ENCODE results near the gene STYX. TPM values are rescaled to one million over a fixed set of nuclear protein-coding genes. Genes with fewer than 3 reads are reported as not detected.
"Not testable (repeated sequence)": the region's sequence is repeated elsewhere in the genome, so short reads cannot be mapped to it uniquely, and the experiment has no call there.

Gene STYX
- total and polyA plus RNA-seq, 2 of the 8 experiments (the other 6 are each of a cell fraction or from before 2014, with no cell fraction given) = 8.3 to 29.0 TPM

GRCh38 chr14:52762923-52763322 is 33.0 kb downstream of the STYX start:
- H2BK15ac ChIP-seq (ENCODE audit: low read length); H3K4me3 ChIP-seq (ENCODE audit: extremely low read depth in 1 of 4, insufficient read depth in 2 of 4, low read depth in 3 of 4, low read length in 4 of 4); H4K8ac ChIP-seq (ENCODE audit: extremely low read depth, insufficient read depth, low read length); H2BK5ac ChIP-seq (ENCODE audit: low read depth, low read length); FAIRE-seq; H3K79me2 ChIP-seq (ENCODE audit: control insufficient read depth in 1 of 2, insufficient read depth in 2 of 2, low read length in 2 of 2); H4K20me1 ChIP-seq (replicated peaks in 1 of 2; ENCODE audit: control insufficient read depth in 1 of 2, insufficient read depth in 2 of 2, low read length in 2 of 2); H3K4me2 ChIP-seq (ENCODE audit: insufficient read depth in 1 of 2, low read depth in 2 of 2, low read length in 2 of 2); DNase-seq (ENCODE audit: low read depth in 1 of 2, low spot score in 2 of 2); H3K56ac ChIP-seq (replicated peaks; ENCODE audit: insufficient read length, low read depth, low read length); H2AK5ac ChIP-seq (ENCODE audit: low read depth, low read length); H3K4me1 ChIP-seq (replicated peaks in 1 of 4; ENCODE audit: control insufficient read depth in 3 of 4, insufficient read depth in 4 of 4, low read length in 3 of 4); H2BK20ac ChIP-seq (ENCODE audit: low read length); H2BK12ac ChIP-seq (ENCODE audit: low read depth, low read length); H4K5ac ChIP-seq (ENCODE audit: insufficient read length, low read depth, low read length); H3K27ac ChIP-seq (ENCODE audit: low read depth, low read length); H3K9ac ChIP-seq (replicated peaks in 1 of 4; ENCODE audit: extremely low read depth in 1 of 4, low read depth in 3 of 4, low read length in 3 of 4); H4K91ac ChIP-seq (replicated peaks; ENCODE audit: insufficient read length, low read length); H3K79me1 ChIP-seq (ENCODE audit: low read depth, low read length); H3K27me3 ChIP-seq (replicated peaks in 1 of 4; ENCODE audit: control insufficient read depth in 3 of 4, extremely low read depth in 1 of 4, insufficient read depth in 3 of 4, low read length in 3 of 4); H3K4ac ChIP-seq (replicated peaks; ENCODE audit: insufficient read length, low read depth, low read length); H2AFZ ChIP-seq (ENCODE audit: low read length); H2BK120ac ChIP-seq (replicated peaks; ENCODE audit: low read depth, low read length); H3K23ac ChIP-seq (ENCODE audit: insufficient read length); H3K23me2 ChIP-seq (ENCODE audit: low read depth, low read length); POLR2A ChIA-PET (ENCODE audit: partially characterized antibody); H3K18ac ChIP-seq (ENCODE audit: extremely low read depth, low read length); H3K14ac ChIP-seq (ENCODE audit: insufficient read length); H3K9me3 ChIP-seq (ENCODE audit: insufficient read depth in 2 of 2, low read depth in 1 of 2, low read length in 1 of 2): not testable (repeated sequence)
- peaks cover 0 to 42% (median 9%) of the 10 kb centered on the region in 4 experiments; a peak in 5 of 8 replicates for H3K36me3 ChIP-seq (ENCODE audit: control insufficient read depth in 2 of 4, insufficient read depth in 4 of 4, low read length in 3 of 4)
- 92% methylated on average over 4 of the region's 4 CpGs; no CpG with 5 or more reads in 1 of the 2 experiments for WGBS, 2 experiments (ENCODE audit: extremely low coverage in 1 of 2, insufficient coverage in 1 of 2, insufficient read length in 1 of 2, insufficient replicate concordance in 2 of 2, low coverage in 1 of 2, low lambda C conversion rate in 2 of 2, missing lambda C conversion rate in 1 of 2)
- CTCF ChIA-PET (ENCODE audit: partially characterized antibody) = interaction anchor here (2.4 kb wide), 1 partner anchor 198 kb away, joined by 5 read pairs; no protein-coding TSS in a partner anchor

All from H1 (cell line).